Vagina (tissue), 2 donors: ENCODE measurements around the gene GGTLC2.

ENCODE experiments used
- CTCF ChIP-seq, 3 experiments: fragments of 450-650 bp in 2 of 3; fragments of 200-600 bp in 1 of 3; sonication (generic) in 1 of 3; IDR thresholded peaks; one replicate each; pipeline ENCODE4 v1.5.1; 2017 to 2019; ENCODE audit warnings: antibody characterized with exemption in 3 of 3, mild to moderate bottlenecking in 2 of 3, moderate library complexity in 2 of 3
- POLR2A ChIP-seq, 2 donors: fragments of 450-650 bp; IDR thresholded peaks; one replicate each; pipeline ENCODE4 v1.6.1; 2017; ENCODE audit warnings: antibody characterized with exemption in 2 of 2, mild to moderate bottlenecking in 2 of 2, moderate library complexity in 2 of 2

GRCh38 chr22:22682196-22682595 lies 37.8 kb downstream of the GGTLC2 start:
- no peak for TF ChIP-seq POLR2A (IDR thresholded peaks at IDR 0.05)
- no peak for TF ChIP-seq CTCF (IDR thresholded peaks at IDR 0.05)
